ENCODE results near the gene FER.

The FER gene

GRCh38 chr5:109053995-109054417 is 306.3 kb downstream of the FER start:
- H3K9me3 ChIP-seq = no peaks in the 10 kb centered on the region
- no peaks in the 10 kb centered on the region for H3K27me3 ChIP-seq
- H3K4me3 ChIP-seq (ENCODE audit: low read depth in 1 of 2, low read length in 1 of 2) = no peak overlapping the region
- no peaks in the 10 kb centered on the region for H3K36me3 ChIP-seq
- no peak overlapping the region for H3K27ac ChIP-seq
- no peaks in the 10 kb centered on the region for H3K4me1 ChIP-seq (ENCODE audit: control insufficient read depth in 1 of 2, insufficient read depth in 1 of 2, low read depth in 1 of 2, low read length in 1 of 2)
- TF ChIP-seq CTCF (IDR thresholded peaks at IDR 0.05) = no peak

- no peak overlapping the region for H3K4me3 ChIP-seq (ENCODE audit: low read depth in 1 of 2, low read length in 1 of 2)
- no peaks in the 10 kb centered on the region for H3K27me3 ChIP-seq
- no peak overlapping the region for H3K27ac ChIP-seq
- H3K4me1 ChIP-seq (ENCODE audit: control insufficient read depth in 1 of 2, insufficient read depth in 1 of 2, low read depth in 1 of 2, low read length in 1 of 2) = no peaks in the 10 kb centered on the region
- H3K36me3 ChIP-seq = no peaks in the 10 kb centered on the region
- TF ChIP-seq CTCF (IDR thresholded peaks at IDR 0.05) = no peak
- no peaks in the 10 kb centered on the region for H3K9me3 ChIP-seq
Observed at GRCh38 chr5:109060378-109061025, 312.8 kb downstream of the FER start.

- Histone ChIP-seq H3K27me3 (no peaks in the 10 kb centered on the region), H3K9me3 (no peaks in the 10 kb centered on the region), H3K4me1 (ENCODE audit: control insufficient read depth in 1 of 2, insufficient read depth in 1 of 2, low read depth in 1 of 2, low read length in 1 of 2) (no peaks in the 10 kb centered on the region), H3K4me3 (ENCODE audit: low read depth in 1 of 2, low read length in 1 of 2) (no peak overlapping the region), H3K27ac (no peak overlapping the region), H3K36me3 (no peaks in the 10 kb centered on the region)
- TF ChIP-seq CTCF (IDR thresholded peaks at IDR 0.05) = no peak
Observed at GRCh38 chr5:109062664-109063063, 315.0 kb downstream of the FER start.

- Histone ChIP-seq H3K27ac (no peak overlapping the region), H3K4me3 (ENCODE audit: low read depth in 1 of 2, low read length in 1 of 2) (no peak overlapping the region), H3K9me3 (no peaks in the 10 kb centered on the region), H3K4me1 (ENCODE audit: control insufficient read depth in 1 of 2, insufficient read depth in 1 of 2, low read depth in 1 of 2, low read length in 1 of 2) (no peaks in the 10 kb centered on the region), H3K36me3 (no peaks in the 10 kb centered on the region), H3K27me3 (no peaks in the 10 kb centered on the region)
- no peak for TF ChIP-seq CTCF (IDR thresholded peaks at IDR 0.05)
Observed at GRCh38 chr5:109063223-109063622, 315.5 kb downstream of the FER start.

- no peaks in the 10 kb centered on the region for H3K36me3 ChIP-seq
- H3K4me3 ChIP-seq (ENCODE audit: low read depth in 1 of 2, low read length in 1 of 2) = no peak overlapping the region
- H3K27ac ChIP-seq = no peak overlapping the region
- H3K27me3 ChIP-seq = no peaks in the 10 kb centered on the region
- no peak for TF ChIP-seq CTCF (IDR thresholded peaks at IDR 0.05)
- no peaks in the 10 kb centered on the region for H3K9me3 ChIP-seq
- no peaks in the 10 kb centered on the region for H3K4me1 ChIP-seq (ENCODE audit: control insufficient read depth in 1 of 2, insufficient read depth in 1 of 2, low read depth in 1 of 2, low read length in 1 of 2)
Observed at GRCh38 chr5:109076741-109077140, 329.0 kb downstream of the FER start.
